A549 (cell line): ENCODE results near the gene DSCAM. TPM values are rescaled to one million over a fixed set of nuclear protein-coding genes. Genes with fewer than 3 reads are reported as not detected.

Source experiments
- ATAC-seq, 2 experiments: fragments of 200-7000 bp in 1 of 2; fragments of >200 bp in 1 of 2; cut with Nextera tagmentation in 1 of 2; cut with Tn5 transposase in 1 of 2; 3 replicates each; pipeline versions ENCODE4 v1.8.0 to v1.9.1; 2018 to 2020; ENCODE audit warnings: mild to moderate bottlenecking in 1 of 2, moderate library complexity in 1 of 2
- CTCF ChIA-PET: fragments of 300-600 bp; sonication (Branson Sonifier 250); formaldehyde crosslinking; extraction: SDS; loops from one replicate; lab custom pipeline; 2021; ENCODE audit warnings: antibody characterized with exemption, inconsistent platforms; lab: Yijun Ruan, JAX
- POLR2A ChIA-PET: fragments of 350-600 bp; formaldehyde crosslinking; extraction: SDS; loops from one replicate; lab custom pipeline; 2021; ENCODE audit warnings: antibody characterized with exemption, inconsistent platforms; lab: Yijun Ruan, JAX
- DNase-seq, 2 experiments: peaks; one replicate each; pipeline versions ENCODE4 v3.0.0 to v3.0.0-alpha.2; 2011 to 2016; ENCODE audit warnings: low read depth in 1 of 2, low spot score in 1 of 2
- FAIRE-seq: peaks from 2 replicates; lab custom pipeline; 2011; peaks lifted over from hg19 to GRCh38; lab: Jason Lieb, UNC
- H3K27ac ChIP-seq, 2 experiments: fragments of >200 bp; sonication (Bioruptor Twin); formaldehyde crosslinking; 3 replicates each; pipeline ENCODE4 v1.5.1; 2016 to 2017
- H3K4me1 ChIP-seq: fragments of >200 bp; sonication (Bioruptor Twin); formaldehyde crosslinking; 3 replicates; pipeline ENCODE4 v1.6.1; 2016
- H3K4me2 ChIP-seq: fragments of >200 bp; sonication (Bioruptor Twin); formaldehyde crosslinking; 3 replicates; pipeline ENCODE4 v1.6.1; 2016
- H3K4me3 ChIP-seq: fragments of >200 bp; sonication (Bioruptor Twin); formaldehyde crosslinking; 3 replicates; pipeline ENCODE4 v1.5.1; 2016
- H3K9me3 ChIP-seq: fragments of >200 bp; sonication (Bioruptor Twin); formaldehyde crosslinking; 3 replicates; pipeline ENCODE4 v1.6.1; 2016
- BCL3 ChIP-seq: fragments of >200 bp; sonication (Bioruptor Twin); formaldehyde crosslinking; IDR thresholded peaks from 3 replicates; pipeline ENCODE4 v1.6.1; 2016
- BHLHE40 ChIP-seq: IDR thresholded peaks from 2 replicates; pipeline ENCODE4 v1.6.1; 2012; ENCODE audit warnings: low read depth, low read length, inconsistent platforms
- CEBPB ChIP-seq, 2 experiments: fragments of >200 bp in 1 of 2; sonication (Bioruptor Twin) in 1 of 2; formaldehyde crosslinking in 1 of 2; IDR thresholded peaks; 2 replicates each; pipeline ENCODE4 v1.6.1; 2012 to 2016
- CHD4 ChIP-seq: fragments of 200-600 bp; sonication (generic); IDR thresholded peaks from 2 replicates; pipeline ENCODE4 v1.6.1; 2016; ENCODE audit warnings: antibody characterized with exemption, mild to moderate bottlenecking, borderline replicate concordance
- E2F6 ChIP-seq: IDR thresholded peaks from 2 replicates; pipeline ENCODE4 v1.6.1; 2012; ENCODE audit warnings: low read depth, borderline replicate concordance
- EHMT2 ChIP-seq: fragments of 200-600 bp; sonication (generic); IDR thresholded peaks from 2 replicates; pipeline ENCODE4 v1.6.1; 2016; ENCODE audit warnings: antibody characterized with exemption, low read depth, mild to moderate bottlenecking, moderate library complexity
- ESRRA ChIP-seq: fragments of 150-350 bp; IDR thresholded peaks from 2 replicates; pipeline ENCODE4 v1.6.1; 2014; ENCODE audit warnings: mild to moderate bottlenecking, low read length, borderline replicate concordance
- FOXS1 ChIP-seq: fragments of 250-450 bp; sonication (Bioruptor Pico); IDR thresholded peaks from 2 replicates; pipeline ENCODE4 v1.5.0; 2020; ENCODE audit warnings: mild to moderate bottlenecking, moderate library complexity
- GATA3 ChIP-seq: IDR thresholded peaks from 2 replicates; pipeline ENCODE4 v1.6.1; 2012; ENCODE audit warnings: borderline replicate concordance
- HEYL ChIP-seq: fragments of 250-450 bp; sonication (Bioruptor Pico); IDR thresholded peaks from 2 replicates; pipeline ENCODE4 v1.8.0; 2021; ENCODE audit warnings: mild to moderate bottlenecking, moderate library complexity
- HOXA7 ChIP-seq: fragments of 250-450 bp; sonication (Bioruptor Pico); IDR thresholded peaks from 2 replicates; pipeline ENCODE4 v1.5.0; 2020; ENCODE audit warnings: mild to moderate bottlenecking, moderate library complexity
- HOXB13 ChIP-seq: fragments of 250-450 bp; sonication (Bioruptor Pico); IDR thresholded peaks from 2 replicates; pipeline ENCODE4 v1.5.0; 2020; ENCODE audit warnings: low read depth, mild to moderate bottlenecking, moderate library complexity
- JUN ChIP-seq, 2 experiments: fragments of >200 bp; sonication (Bioruptor Twin); formaldehyde crosslinking; IDR thresholded peaks; 2 replicates in 1 of 2; 3 replicates in 1 of 2; pipeline ENCODE4 v1.6.1; 2016 to 2017
- JUNB ChIP-seq: fragments of >200 bp; sonication (Bioruptor Twin); formaldehyde crosslinking; IDR thresholded peaks from 2 replicates; pipeline ENCODE4 v1.6.1; 2016
- MAX ChIP-seq: IDR thresholded peaks from 2 replicates; pipeline ENCODE4 v1.6.1; 2012
- MAZ ChIP-seq: fragments of 150-350 bp; IDR thresholded peaks from 2 replicates; pipeline ENCODE4 v1.6.1; 2014; ENCODE audit warnings: antibody characterized with exemption, low read depth, low read length, borderline replicate concordance
- MYC ChIP-seq: IDR thresholded peaks from 2 replicates; pipeline ENCODE4 v1.6.1; 2012; ENCODE audit warnings: mild to moderate bottlenecking, inconsistent platforms, low read length, improper control_type of control experiment, borderline replicate concordance
- NPAS2 ChIP-seq: fragments of 250-450 bp; sonication (Bioruptor Pico); IDR thresholded peaks from 2 replicates; pipeline ENCODE4 v1.8.0; 2022; ENCODE audit warnings: mild to moderate bottlenecking, moderate library complexity, borderline replicate concordance
- NR3C1 ChIP-seq: fragments of >200 bp; sonication (Bioruptor Twin); formaldehyde crosslinking; IDR thresholded peaks from 3 replicates; pipeline ENCODE4 v1.6.1; 2017
- POLR2AphosphoS2 ChIP-seq: conservative IDR thresholded peaks from 2 replicates; pipeline ENCODE4 v1.6.1; 2012; ENCODE audit warnings: low read length, improper control_type of control experiment, inconsistent platforms
- RAD21 ChIP-seq, 2 experiments: fragments of >200 bp in 1 of 2; sonication (Bioruptor Twin) in 1 of 2; formaldehyde crosslinking in 1 of 2; IDR thresholded peaks in 1 of 2; conservative IDR thresholded peaks in 1 of 2; 2 replicates in 1 of 2; 3 replicates in 1 of 2; pipeline ENCODE4 v1.6.1; 2012 to 2018; ENCODE audit warnings: inconsistent platforms in 1 of 2
- RARB ChIP-seq: fragments of 250-450 bp; sonication (Bioruptor Pico); IDR thresholded peaks from 2 replicates; pipeline ENCODE4 v1.8.0; 2021; ENCODE audit warnings: mild to moderate bottlenecking, moderate library complexity
- RCOR1 ChIP-seq: fragments of 150-350 bp; IDR thresholded peaks from 2 replicates; pipeline ENCODE4 v1.6.1; 2014; ENCODE audit warnings: antibody characterized with exemption, low read length, low read depth
- SREBF2 ChIP-seq: fragments of 450-650 bp; IDR thresholded peaks from 2 replicates; pipeline ENCODE4 v1.6.1; 2014; ENCODE audit warnings: mild to moderate bottlenecking, moderate library complexity
- TFCP2L1 ChIP-seq: fragments of 250-450 bp; sonication (Bioruptor Pico); IDR thresholded peaks from 2 replicates; pipeline ENCODE4 v1.5.0; 2021; ENCODE audit warnings: mild to moderate bottlenecking
- ZC3H11A ChIP-seq: fragments of 450-650 bp; IDR thresholded peaks from 2 replicates; pipeline ENCODE4 v1.6.1; 2014; ENCODE audit warnings: antibody characterized with exemption, mild to moderate bottlenecking
- ZNF302 ChIP-seq: fragments of 250-450 bp; sonication (Bioruptor Pico); IDR thresholded peaks from 2 replicates; pipeline ENCODE4 v1.9.0; 2021; ENCODE audit warnings: inconsistent platforms, mild to moderate bottlenecking, moderate library complexity
- ZSCAN20 ChIP-seq: fragments of 250-450 bp; sonication (Bioruptor Pico); IDR thresholded peaks from 2 replicates; pipeline ENCODE4 v1.8.0; 2022; ENCODE audit warnings: mild to moderate bottlenecking, moderate library complexity
- WGBS: methylation state at CpG from one replicate; pipeline ENCODE4 v1.1.6; 2017; ENCODE audit errors: missing lambda C conversion rate; 5-methylcytosine and 5-hydroxymethylcytosine counted together
- polyA plus RNA-seq, 4 experiments: library from polyadenylated mRNA; depleted of rRNA in 3 of 4; stranded (reverse); fragments of >200 nt; fragmentation: RNase III in 1 of 4; extraction: RNeasy Plus Mini Kit Qiagen cat#74134 plus additional on column Dnase treatment in 1 of 4; gene quantifications; 2 replicates in 3 of 4; 3 replicates in 1 of 4; pipeline ENCODE4 v1.2.3, GENCODE V29; 2011 to 2017

The DSCAM gene
- polyA plus RNA-seq, 2 of the 4 experiments (the other 2 are of a cell fraction): not detected

GRCh38 chr21:40641042-40641441 lies 205.9 kb downstream of the DSCAM start:
- Histone ChIP-seq H3K4me3 (no peak overlapping the region), H3K4me1 (no peaks in the 10 kb centered on the region), H3K4me2 (no peak overlapping the region), H3K27ac (no peak overlapping the region), H3K9me3 (no peaks in the 10 kb centered on the region)
- WGBS: 42% methylated on average over 7 of the region's 7 CpGs
- TF ChIP-seq NR3C1: no peak
- TF ChIP-seq JUN (IDR thresholded peaks at IDR 0.05): no peak
- TF ChIP-seq ZSCAN20 (CRISPR knock-in tag): no peak
- DNase-seq (no peak), ATAC-seq (no peak), FAIRE-seq (no peak)
- CTCF ChIA-PET: no interaction called here
- POLR2A ChIA-PET: no interaction called here

DNA sequence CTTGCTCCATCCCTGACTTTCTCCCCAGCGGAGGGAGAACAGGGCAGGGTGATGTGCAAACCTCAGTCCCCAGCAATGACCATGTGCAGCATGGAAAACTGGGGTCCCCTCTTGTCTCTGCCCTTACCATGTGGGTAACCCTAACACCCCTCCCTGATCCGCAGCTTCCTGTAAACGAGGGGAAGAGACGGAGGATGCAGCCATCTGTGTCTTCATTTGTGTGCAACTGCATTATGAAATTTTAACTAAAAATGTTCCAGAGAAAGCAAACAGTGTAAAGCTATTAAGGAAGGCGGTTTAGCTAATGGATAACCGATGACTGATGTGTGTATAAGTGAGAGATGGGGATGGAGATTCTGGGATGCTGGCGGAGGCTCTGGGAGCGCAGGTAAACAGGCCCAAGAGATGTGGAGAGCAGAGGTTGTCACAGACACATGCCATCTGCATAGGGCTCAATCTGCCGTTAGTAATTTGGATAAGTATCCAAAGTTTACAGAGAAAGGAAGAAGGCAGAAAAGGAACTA lies 206.6 kb downstream of the DSCAM start:
- no peak for TF ChIP-seq CHD4
- no peak for TF ChIP-seq POLR2AphosphoS2
- no peak for TF ChIP-seq SREBF2
- TF ChIP-seq MYC: no peak
- no peak for TF ChIP-seq HEYL (CRISPR knock-in tag)
- no peak for TF ChIP-seq CEBPB (IDR thresholded peaks at IDR 0.05)

DNA sequence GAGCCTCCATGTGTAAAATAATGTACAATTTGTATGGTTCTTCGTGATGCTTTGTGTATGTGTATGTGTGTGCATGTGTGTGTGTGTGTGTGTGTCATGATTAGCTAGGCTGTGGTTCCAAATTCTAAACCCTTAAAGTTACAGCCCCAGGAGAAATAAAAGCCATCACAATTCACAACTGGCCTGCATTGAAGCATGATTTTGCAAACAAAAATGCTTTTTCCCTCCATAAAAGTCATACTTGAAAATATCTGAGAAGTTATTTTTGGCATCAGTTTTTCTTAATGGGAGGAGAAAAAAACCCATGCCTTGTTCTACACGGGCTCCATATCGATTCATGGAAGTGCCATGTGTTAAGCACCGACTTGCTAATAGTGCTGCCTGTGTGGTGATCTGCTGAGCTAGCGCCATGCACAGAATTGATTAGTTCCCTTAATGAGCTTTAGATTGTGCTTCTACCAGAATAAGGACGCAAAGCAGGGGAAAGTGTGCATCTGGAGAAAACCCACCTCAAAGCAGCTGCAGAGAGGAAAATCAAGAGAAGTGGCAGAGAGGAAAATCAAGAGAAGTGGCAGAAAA lies 207.3 kb downstream of the DSCAM start:
- DNase-seq (no peak), ATAC-seq (no peak), FAIRE-seq (no peak)
- no peak overlapping the region for H3K27ac ChIP-seq
- POLR2A ChIA-PET: no interaction called here
- TF ChIP-seq SREBF2: no peak
- no peak for TF ChIP-seq HOXB13 (CRISPR knock-in tag)
- TF ChIP-seq BCL3: no peak
- TF ChIP-seq ESRRA: no peak
- no peak for TF ChIP-seq BHLHE40
- no peak for TF ChIP-seq ZSCAN20 (CRISPR knock-in tag)
- TF ChIP-seq JUNB: no peak
- TF ChIP-seq HEYL (CRISPR knock-in tag): no peak
- no peak for TF ChIP-seq MAX
- TF ChIP-seq MYC: no peak
- no peak for TF ChIP-seq ZC3H11A
- no peak for TF ChIP-seq RCOR1
- no peak for TF ChIP-seq EHMT2
- TF ChIP-seq TFCP2L1 (CRISPR knock-in tag): no peak
- H3K4me2 ChIP-seq: no peak overlapping the region
- H3K4me1 ChIP-seq: no peaks in the 10 kb centered on the region
- CTCF ChIA-PET: no interaction called here
- H3K9me3 ChIP-seq: no peaks in the 10 kb centered on the region
- no peak overlapping the region for H3K4me3 ChIP-seq
- WGBS: 5% methylated on average over 6 of the region's 6 CpGs

More for the DNA sequence above, 206.6 kb downstream of the DSCAM start:
- FAIRE-seq: no peak
- H3K9me3 ChIP-seq: no peaks in the 10 kb centered on the region
- H3K27ac ChIP-seq: no peak overlapping the region
- no peak for DNase-seq
- no peak overlapping the region for H3K4me2 ChIP-seq
- 8% methylated on average over 9 of the region's 9 CpGs for WGBS
- ChIA-PET CTCF (no interaction called here), POLR2A (no interaction called here)
- H3K4me3 ChIP-seq: no peak overlapping the region
- H3K4me1 ChIP-seq: no peaks in the 10 kb centered on the region
- ATAC-seq: no peak

GRCh38 chr21:40638466-40639251 lies 208.3 kb downstream of the DSCAM start:
- no peaks in the 10 kb centered on the region for H3K9me3 ChIP-seq
- WGBS: 33% methylated on average over 17 of the region's 17 CpGs
- no peaks in the 10 kb centered on the region for H3K4me1 ChIP-seq
- DNase-seq (no peak), FAIRE-seq (no peak), ATAC-seq (no peak)
- H3K4me3 ChIP-seq: no peak overlapping the region
- no peak overlapping the region for H3K27ac ChIP-seq
- TF ChIP-seq MAZ (no peak), CHD4 (no peak), RARB (CRISPR knock-in tag) (no peak), E2F6 (no peak), CEBPB (IDR thresholded peaks at IDR 0.05) (no peak), RAD21 (conservative IDR thresholded peaks at IDR 0.05 in 1 of 2, IDR thresholded peaks at IDR 0.05 in 1 of 2) (no peak), MAX (no peak), ZNF302 (CRISPR knock-in tag) (no peak), POLR2AphosphoS2 (no peak), GATA3 (no peak), FOXS1 (CRISPR knock-in tag) (no peak), NPAS2 (CRISPR knock-in tag) (no peak), HOXA7 (CRISPR knock-in tag) (no peak)
- ChIA-PET POLR2A (no interaction called here), CTCF (no interaction called here)
- no peak overlapping the region for H3K4me2 ChIP-seq
